Upper lobe of right lung (tissue), 1 donor: ENCODE data around the gene CFD. TPM values are rescaled to one million over a fixed set of nuclear protein-coding genes. Genes with fewer than 3 reads are reported as not detected.

Experiments used
- ATAC-seq: fragments of 200-7000 bp; cut with Tn5 transposase; one replicate; pipeline ENCODE4 v1.9.1; 2020; ENCODE audit warnings: mild to moderate bottlenecking, moderate library complexity
- DNase-seq: peaks from one replicate; pipeline ENCODE4 v3.0.0-alpha.2; 2020
- H3K27ac ChIP-seq: fragments of 200-600 bp; one replicate; pipeline ENCODE4 v1.8.0; 2022
- H3K27me3 ChIP-seq: fragments of 200-600 bp; one replicate; pipeline ENCODE4 v1.8.0; 2022; ENCODE audit warnings: mild to moderate bottlenecking
- H3K36me3 ChIP-seq: fragments of 200-600 bp; one replicate; pipeline ENCODE4 v1.8.0; 2022
- H3K4me1 ChIP-seq: fragments of 200-600 bp; one replicate; pipeline ENCODE4 v1.8.0; 2022
- H3K4me3 ChIP-seq: fragments of 200-600 bp; one replicate; pipeline ENCODE4 v1.8.0; 2022; ENCODE audit warnings: mild to moderate bottlenecking
- H3K9me3 ChIP-seq: fragments of 200-600 bp; one replicate; pipeline ENCODE4 v1.8.0; 2022
- CTCF ChIP-seq: fragments of 200-600 bp; IDR thresholded peaks from one replicate; pipeline ENCODE4 v1.8.0; 2022; ENCODE audit warnings: antibody characterized with exemption
- intact Hi-C: fragments of 100-400 bp; cut with DNase I; formaldehyde crosslinking; loops from one replicate; pipeline ENCODE4 v1.11.0; 2022
- total RNA-seq: library from RNA; stranded (reverse); fragmentation: NEBNext Ultra II Directional; extraction: Animal tissue kit (Norgen Biotek cat#: 25700); gene quantifications from one replicate; pipeline ENCODE4 v1.2.1, GENCODE V29; 2021
- donor health status: DM: no; HTN: yes; CAD: no; lungs with severe emphysema.

Gene CFD
- total RNA-seq, 1 donor from 2014 or later, result 153 TPM

DNA sequence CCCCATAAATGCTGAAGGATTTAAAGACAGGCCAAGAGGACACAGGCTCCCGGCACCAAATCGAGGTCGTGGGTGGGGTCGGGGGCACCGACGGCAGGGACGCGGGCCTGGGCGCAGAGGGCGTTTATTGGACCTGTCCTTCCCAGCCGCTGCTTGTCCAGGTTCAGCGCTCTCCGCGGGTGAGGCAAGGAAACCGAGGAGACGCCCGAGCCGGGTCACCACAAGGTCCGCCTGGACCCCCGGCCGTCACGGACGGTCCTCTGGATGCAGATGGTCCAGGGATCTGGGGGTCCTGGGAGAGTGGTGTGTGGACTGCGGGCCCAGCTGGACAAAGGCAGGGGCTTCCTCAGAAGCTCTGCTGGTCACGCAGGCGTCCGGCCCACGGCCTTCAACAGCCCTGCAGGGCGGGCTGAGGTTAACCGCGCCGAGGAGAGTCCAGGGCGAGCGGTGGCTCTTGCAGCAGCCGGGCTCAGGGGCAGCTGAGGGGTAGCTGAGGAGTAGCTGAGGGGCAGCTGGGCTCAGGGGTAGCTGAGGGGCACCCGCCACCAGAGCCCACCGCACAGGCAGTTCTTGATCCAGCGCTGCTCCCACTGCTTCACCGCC lies 8.5 kb downstream of the CFD start:
- no peak overlapping the region for H3K27ac ChIP-seq
- peaks cover 19% of the 10 kb centered on the region for H3K4me1 ChIP-seq
- ATAC-seq, result no peak
- DNase-seq, result no peak
- H3K27me3 ChIP-seq, result no peaks in the 10 kb centered on the region
- H3K4me3 ChIP-seq, result no peak overlapping the region
- no peak for TF ChIP-seq CTCF
- no peaks in the 10 kb centered on the region for H3K9me3 ChIP-seq
- H3K36me3 ChIP-seq, result peaks cover 8% of the 10 kb centered on the region
- intact Hi-C loops, result no loop called here

GRCh38 chr19:868458-869244 lies 9.2 kb downstream of the CFD start:
- intact Hi-C loops, result no loop called here
- no peak for TF ChIP-seq CTCF
- H3K4me3 ChIP-seq, result no peak overlapping the region
- DNase-seq (no peak), ATAC-seq (no peak)
- no peaks in the 10 kb centered on the region for H3K27me3 ChIP-seq
- peaks cover 8% of the 10 kb centered on the region for H3K36me3 ChIP-seq
- peaks cover 19% of the 10 kb centered on the region for H3K4me1 ChIP-seq
- H3K27ac ChIP-seq, result peak overlapping the region; percentile 58
- H3K9me3 ChIP-seq, result no peaks in the 10 kb centered on the region

- Histone ChIP-seq H3K4me3 (no peak overlapping the region), H3K4me1 (peaks cover 16% of the 10 kb centered on the region), H3K36me3 (peaks cover 12% of the 10 kb centered on the region), H3K27ac (peak overlapping the region; percentile 60), H3K9me3 (no peaks in the 10 kb centered on the region), H3K27me3 (no peaks in the 10 kb centered on the region)
- intact Hi-C loops, result no loop called here
- no peak for TF ChIP-seq CTCF
- no peak for DNase-seq
- peak; percentile 2 for ATAC-seq
Measured at GRCh38 chr19:869245-870177, 10.0 kb downstream of the CFD start.

DNA sequence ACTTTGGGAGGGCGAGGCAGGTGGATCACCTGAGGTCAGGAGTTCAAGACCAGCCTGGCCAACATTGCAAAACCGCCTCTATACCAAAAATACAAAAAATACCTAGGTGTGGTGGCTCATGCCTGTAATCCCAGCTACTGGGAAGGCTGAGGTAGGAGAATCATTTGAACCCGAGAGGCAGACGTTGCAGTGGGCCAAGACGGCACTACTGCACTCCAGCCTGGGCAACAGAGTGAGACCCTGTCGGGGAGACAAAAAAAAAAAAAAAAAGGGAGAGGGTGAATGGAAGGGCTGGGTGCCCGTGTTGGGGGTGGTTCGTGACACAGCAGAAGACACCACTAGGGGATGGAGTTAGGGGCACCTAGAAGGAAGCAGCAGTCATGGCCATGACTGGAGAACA lies 10.8 kb downstream of the CFD start:
- H3K27me3 ChIP-seq, result no peaks in the 10 kb centered on the region
- no peak for TF ChIP-seq CTCF
- intact Hi-C loops, result no loop called here
- H3K27ac ChIP-seq, result peak overlapping the region; percentile 60
- no peak for DNase-seq
- peaks cover 16% of the 10 kb centered on the region for H3K4me1 ChIP-seq
- peaks cover 16% of the 10 kb centered on the region for H3K36me3 ChIP-seq
- no peak for ATAC-seq
- no peak overlapping the region for H3K4me3 ChIP-seq
- no peaks in the 10 kb centered on the region for H3K9me3 ChIP-seq

GRCh38 chr19:870963-871401 lies 11.5 kb downstream of the CFD start:
- Histone ChIP-seq H3K27me3 (no peaks in the 10 kb centered on the region), H3K4me3 (no peak overlapping the region), H3K9me3 (no peaks in the 10 kb centered on the region), H3K36me3 (peaks cover 23% of the 10 kb centered on the region), H3K27ac (peak overlapping the region; percentile 60), H3K4me1 (peaks cover 16% of the 10 kb centered on the region)
- intact Hi-C loops, result no loop called here
- DNase-seq (peak; percentile 81), ATAC-seq (peak; percentile 0)
- no peak for TF ChIP-seq CTCF
